ENCODE data around the gene CDH4. TPM values are rescaled to one million over a fixed set of nuclear protein-coding genes. Genes with fewer than 3 reads are reported as not detected.

Gene CDH4
- total and polyA plus RNA-seq, 10 donors: 0.30 to 20.1 (median 7.7) TPM

DNA sequence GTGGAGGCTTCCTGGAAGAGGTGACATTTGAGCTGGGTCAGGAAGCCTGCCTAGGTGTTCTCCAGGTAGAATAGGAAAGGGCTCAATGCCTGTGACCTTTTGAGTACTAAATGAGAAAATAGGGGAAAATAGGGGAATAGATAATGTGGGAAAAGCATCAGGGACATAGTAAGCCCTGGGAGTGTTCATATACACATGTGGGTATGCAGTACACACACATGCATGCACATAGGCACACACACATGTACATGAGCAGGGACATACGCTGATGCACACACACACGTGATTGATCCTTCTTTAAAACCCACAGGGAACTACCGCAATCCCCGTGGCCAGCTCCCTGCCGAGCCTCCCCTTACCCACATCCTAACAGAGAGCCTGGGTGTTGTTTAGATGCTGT lies 351.7 kb downstream of the CDH4 start:
- WGBS, 5 donors: 82 to 96% (median 90%) methylated on average over 5 of the region's 5 CpGs
- H3K4me3 ChIP-seq: no peak overlapping the region
- H3K9me3 ChIP-seq: peaks cover 0 to 64% (median 10%) of the 10 kb centered on the region in 8 donors
- no peaks in the 10 kb centered on the region for H3K36me3 ChIP-seq
- TF ChIP-seq, protein P1, sequence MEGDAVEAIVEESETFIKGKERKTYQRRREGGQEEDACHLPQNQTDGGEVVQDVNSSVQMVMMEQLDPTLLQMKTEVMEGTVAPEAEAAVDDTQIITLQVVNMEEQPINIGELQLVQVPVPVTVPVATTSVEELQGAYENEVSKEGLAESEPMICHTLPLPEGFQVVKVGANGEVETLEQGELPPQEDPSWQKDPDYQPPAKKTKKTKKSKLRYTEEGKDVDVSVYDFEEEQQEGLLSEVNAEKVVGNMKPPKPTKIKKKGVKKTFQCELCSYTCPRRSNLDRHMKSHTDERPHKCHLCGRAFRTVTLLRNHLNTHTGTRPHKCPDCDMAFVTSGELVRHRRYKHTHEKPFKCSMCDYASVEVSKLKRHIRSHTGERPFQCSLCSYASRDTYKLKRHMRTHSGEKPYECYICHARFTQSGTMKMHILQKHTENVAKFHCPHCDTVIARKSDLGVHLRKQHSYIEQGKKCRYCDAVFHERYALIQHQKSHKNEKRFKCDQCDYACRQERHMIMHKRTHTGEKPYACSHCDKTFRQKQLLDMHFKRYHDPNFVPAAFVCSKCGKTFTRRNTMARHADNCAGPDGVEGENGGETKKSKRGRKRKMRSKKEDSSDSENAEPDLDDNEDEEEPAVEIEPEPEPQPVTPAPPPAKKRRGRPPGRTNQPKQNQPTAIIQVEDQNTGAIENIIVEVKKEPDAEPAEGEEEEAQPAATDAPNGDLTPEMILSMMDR (IDR thresholded peaks at IDR 0.05 in 8 of 11, conservative IDR thresholded peaks at IDR 0.05 in 3 of 11): no peak
- TF ChIP-seq POLR2A (IDR thresholded peaks at IDR 0.05) (no peak), POLR2AphosphoS5 (IDR thresholded peaks at IDR 0.05) (no peak)
- peaks cover 0 to 5% (median 0%) of the 10 kb centered on the region in 6 donors for H3K4me1 ChIP-seq
- no peak for DNase-seq
- no peak overlapping the region for H3K27ac ChIP-seq
- intact Hi-C loops (cut with DNase I; ENCODE audit: low total_unique reads): no loop called here
- H3K27me3 ChIP-seq (replicated peaks in 1 of 7): peaks cover 0 to 12% (median 0%) of the 10 kb centered on the region in 7 donors

DNA sequence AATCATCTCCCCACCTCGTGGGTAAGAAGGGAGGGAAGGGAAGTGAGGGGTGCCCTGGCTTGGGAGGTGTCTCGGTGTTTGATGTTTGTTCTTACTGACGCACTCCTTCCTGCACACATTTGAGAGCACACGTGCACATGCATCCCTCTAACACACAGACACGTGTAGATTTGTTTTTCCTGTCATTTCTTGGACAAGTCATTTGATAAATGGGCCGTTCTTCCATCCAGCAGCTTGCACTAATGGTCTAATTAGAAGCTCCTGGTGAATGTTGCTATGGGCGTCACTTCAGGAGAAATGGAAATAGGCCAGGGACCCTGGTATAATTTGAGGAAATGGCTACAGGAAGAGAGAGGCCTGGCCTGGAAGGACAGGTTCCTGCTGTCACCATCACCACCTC lies 352.5 kb downstream of the CDH4 start:
- WGBS, 5 donors: 40 to 50% (median 45%) methylated on average over 7 of the region's 7 CpGs
- H3K27ac ChIP-seq: no peak overlapping the region
- peaks cover 0 to 62% (median 10%) of the 10 kb centered on the region in 8 donors for H3K9me3 ChIP-seq
- no peak for TF ChIP-seq POLR2A (IDR thresholded peaks at IDR 0.05)
- TF ChIP-seq POLR2AphosphoS5 (IDR thresholded peaks at IDR 0.05): no peak
- TF ChIP-seq, protein P1 (IDR thresholded peaks at IDR 0.05 in 8 of 11, conservative IDR thresholded peaks at IDR 0.05 in 3 of 11): no peak
- H3K27me3 ChIP-seq (replicated peaks in 1 of 7): peaks cover 0 to 3% (median 0%) of the 10 kb centered on the region in 7 donors
- DNase-seq: no peak
- peaks cover 0 to 5% (median 0%) of the 10 kb centered on the region in 6 donors for H3K4me1 ChIP-seq
- no peak overlapping the region for H3K4me3 ChIP-seq
- no peaks in the 10 kb centered on the region for H3K36me3 ChIP-seq
- intact Hi-C loops (cut with DNase I; ENCODE audit: low total_unique reads): no loop called here

- no peak overlapping the region for H3K4me3 ChIP-seq
- peaks cover 0 to under 1% (median 0%) of the 10 kb centered on the region in 7 donors for H3K27me3 ChIP-seq (replicated peaks in 1 of 7)
- no peak for DNase-seq
- H3K27ac ChIP-seq: no peak overlapping the region
- intact Hi-C loops (cut with DNase I; ENCODE audit: low total_unique reads): no loop called here
- H3K4me1 ChIP-seq: peaks cover 0 to 5% (median 0%) of the 10 kb centered on the region in 6 donors
- peaks cover 0 to 61% (median 10%) of the 10 kb centered on the region in 8 donors for H3K9me3 ChIP-seq
- TF ChIP-seq POLR2A (IDR thresholded peaks at IDR 0.05) (no peak), POLR2AphosphoS5 (IDR thresholded peaks at IDR 0.05) (no peak)
- TF ChIP-seq, protein P1 (IDR thresholded peaks at IDR 0.05 in 8 of 11, conservative IDR thresholded peaks at IDR 0.05 in 3 of 11): no peak
- no peaks in the 10 kb centered on the region for H3K36me3 ChIP-seq
Observed at GRCh38 chr20:61605283-61605682, 353.2 kb downstream of the CDH4 start.

DNA sequence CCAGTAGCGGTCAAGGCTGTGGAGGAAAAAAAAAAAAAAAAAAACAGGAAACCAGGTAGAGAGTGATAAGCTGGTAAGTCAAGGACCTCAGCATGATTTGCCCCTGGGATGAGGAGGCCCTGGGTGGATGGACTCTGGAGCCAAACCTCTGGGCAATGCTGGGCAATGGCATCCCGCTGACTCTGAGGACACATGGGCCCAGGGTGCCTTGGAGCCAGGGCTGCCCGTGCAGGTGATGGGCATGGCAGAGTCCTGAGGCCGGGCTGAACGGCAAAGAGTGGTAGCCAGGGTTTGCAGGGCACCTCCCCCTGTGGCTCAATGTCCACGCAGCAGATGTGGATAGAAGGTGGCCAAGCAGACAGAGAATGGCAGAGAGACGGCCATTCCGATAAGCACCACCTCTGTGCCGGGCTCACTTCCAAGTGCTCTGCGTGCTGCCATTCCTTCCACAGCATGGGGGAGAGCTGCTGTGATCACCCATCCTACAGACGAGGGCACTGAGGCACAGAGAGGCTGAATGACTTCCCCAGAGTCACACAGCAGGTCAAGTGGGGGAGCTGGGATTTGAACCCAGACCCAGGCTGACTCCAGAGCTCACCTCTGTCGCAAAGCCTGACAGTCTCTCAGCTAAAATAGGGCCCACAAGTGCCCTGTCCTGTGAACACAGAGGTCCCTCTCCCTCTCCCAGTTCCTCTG lies 353.9 kb downstream of the CDH4 start:
- Histone ChIP-seq H3K4me1 (peaks cover 0 to 5% (median 0%) of the 10 kb centered on the region in 6 donors), H3K36me3 (no peaks in the 10 kb centered on the region), H3K27me3 (replicated peaks in 1 of 7) (no peaks in the 10 kb centered on the region), H3K4me3 (no peak overlapping the region), H3K9me3 (peaks cover 0 to 63% (median 11%) of the 10 kb centered on the region in 8 donors), H3K27ac (no peak overlapping the region)
- DNase-seq: no peak
- intact Hi-C loops (cut with DNase I; ENCODE audit: low total_unique reads): no loop called here
- WGBS, 5 donors: 77 to 88% (median 86%) methylated on average over 8 to 12 of the region's 12 CpGs
- TF ChIP-seq, protein P1 (IDR thresholded peaks at IDR 0.05 in 8 of 11, conservative IDR thresholded peaks at IDR 0.05 in 3 of 11): no peak
- TF ChIP-seq POLR2AphosphoS5 (IDR thresholded peaks at IDR 0.05): no peak
- TF ChIP-seq POLR2A (IDR thresholded peaks at IDR 0.05): no peak
